Hepatic stellate cell (primary cell): Measurements from ENCODE around the gene LRRC25.
A peak's percentile ranks its signal among the peaks of the same experiment; 100 is the strongest.

Source experiments
- DNase-seq: peaks from one replicate; pipeline ENCODE4 v3.0.0; 2011; ENCODE audit warnings: low spot score

The LRRC25 gene

GRCh38 chr19:18397242-18398202 is at the start of gene LRRC25:
Gene LRRC25 (minus strand): TSS chr19:18397622. CDS start chr19:18396963, 659 bp downstream.
- no peak for DNase-seq

- DNase-seq = no peak
Measured at GRCh38 chr19:18446811-18447359, 49.5 kb upstream of the LRRC25 start.

GRCh38 chr19:18446145-18446810 is 48.9 kb upstream of the LRRC25 start:
- DNase-seq = no peak

- no peak for DNase-seq
Measured at GRCh38 chr19:18445262-18445948, 48.0 kb upstream of the LRRC25 start.

- DNase-seq = no peak
Measured at GRCh38 chr19:18444513-18444912, 47.1 kb upstream of the LRRC25 start.

GRCh38 chr19:18443831-18444230 is 46.4 kb upstream of the LRRC25 start:
- no peak for DNase-seq

GRCh38 chr19:18443406-18443805 is 46.0 kb upstream of the LRRC25 start:
- peak; percentile 51 for DNase-seq

GRCh38 chr19:18442941-18443340 is 45.5 kb upstream of the LRRC25 start:
- DNase-seq = no peak

GRCh38 chr19:18441804-18442788 is 44.7 kb upstream of the LRRC25 start:
- DNase-seq = no peak

- no peak for DNase-seq
Measured at GRCh38 chr19:18440936-18441803, 43.7 kb upstream of the LRRC25 start.

GRCh38 chr19:18440415-18440877 is 43.0 kb upstream of the LRRC25 start:
- DNase-seq = peak; percentile 40

- DNase-seq = no peak
Measured at GRCh38 chr19:18439910-18440237, 42.5 kb upstream of the LRRC25 start.

GRCh38 chr19:18439025-18439909 is 41.8 kb upstream of the LRRC25 start:
- peak; percentile 61 for DNase-seq

GRCh38 chr19:18438331-18439024 is 41.1 kb upstream of the LRRC25 start:
- peak; percentile 46 for DNase-seq

- peak; percentile 73 for DNase-seq
Measured at GRCh38 chr19:18437491-18438330, 40.3 kb upstream of the LRRC25 start, which contains the start of gene ISYNA1. Gene ISYNA1 (minus strand): TSS chr19:18438133. CDS start chr19:18437979, 154 bp downstream.

- peak; percentile 92 for DNase-seq
Measured at GRCh38 chr19:18436671-18437490, 39.5 kb upstream of the LRRC25 start.
